KBM-7 (cell line): ENCODE results near the gene NUDT16L1.
"Not testable (repeated sequence)": the region's sequence is repeated elsewhere in the genome, so short reads cannot be mapped to it uniquely, and the experiment has no call there.

ENCODE experiments used
- DNase-seq: peaks from one replicate; pipeline ENCODE4 v3.0.0-alpha.2; 2015
- in situ Hi-C: fragments of 300-500 bp; cut with MboI; formaldehyde crosslinking; loops from 2 replicates; pipeline ENCODE4 v1.14.3; 2020; ENCODE audit warnings: low sequenced_read_pairs, low pct_unique_long_range_greater_than_20kb, mixed read lengths

NUDT16L1 gene

DNA sequence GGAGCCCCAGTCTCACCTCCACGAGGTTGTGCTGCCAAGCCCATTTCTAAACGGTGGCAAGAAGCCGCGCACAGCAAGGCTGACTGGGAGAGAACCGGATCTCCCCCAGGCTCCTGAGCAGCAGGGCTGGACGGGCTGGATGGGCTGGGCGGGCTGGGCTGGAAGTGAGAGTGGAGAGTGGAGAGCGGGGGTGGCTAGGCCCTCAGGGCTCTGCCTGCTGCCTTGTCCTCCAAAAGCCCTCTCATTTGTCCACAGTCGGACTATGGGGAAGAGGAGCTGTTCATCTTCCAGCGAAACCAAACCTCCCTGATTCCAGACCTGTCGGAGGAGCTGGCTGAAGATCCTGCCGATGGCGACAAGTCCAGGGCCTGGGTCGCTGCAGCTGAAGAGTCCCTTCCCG lies 44.2 kb downstream of the NUDT16L1 start:
- in situ Hi-C loops = no loop called here
- DNase-seq = no peak

- DNase-seq, in situ Hi-C loops: not testable (repeated sequence)
Measured at GRCh38 chr16:4738370-4738769, 45.0 kb downstream of the NUDT16L1 start.

- no peak for DNase-seq
- in situ Hi-C loops = no loop called here
Measured at GRCh38 chr16:4743226-4743878, 50.0 kb downstream of the NUDT16L1 start.

DNA sequence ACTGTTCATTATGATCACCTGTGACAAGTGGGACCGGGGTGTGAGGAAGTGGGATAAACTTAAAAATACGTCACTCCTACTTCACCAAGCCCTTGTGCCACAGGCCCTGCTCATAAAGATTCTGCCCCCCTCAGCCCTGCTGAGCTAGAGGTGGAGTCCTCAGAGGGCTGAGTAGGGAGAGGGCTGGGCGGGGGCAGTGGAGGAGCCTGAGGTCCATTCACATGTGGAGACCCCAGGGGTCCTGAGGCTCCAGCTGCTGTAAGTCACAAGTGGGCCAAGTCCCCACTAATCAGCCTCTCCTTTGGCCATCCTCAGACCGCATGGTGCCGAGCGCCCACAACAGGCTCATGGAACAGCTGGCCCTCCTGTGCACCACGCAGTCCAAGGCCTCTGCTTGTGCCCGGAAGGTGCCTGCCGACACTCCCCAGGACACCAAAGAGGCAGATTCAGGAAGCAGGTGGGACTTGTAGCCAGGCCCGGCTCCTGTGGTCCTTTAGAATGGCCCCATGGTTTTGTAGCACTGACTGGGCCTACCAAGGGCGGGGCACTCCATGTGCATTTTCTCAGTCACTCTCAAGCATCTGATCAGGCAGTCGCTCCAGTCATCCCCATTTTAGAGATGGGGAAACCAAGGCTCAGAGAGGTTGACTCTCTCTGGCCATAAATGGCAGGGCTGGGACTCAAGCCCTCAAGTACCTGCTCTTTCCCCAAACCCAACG lies 51.4 kb downstream of the NUDT16L1 start:
- DNase-seq = no peak
- in situ Hi-C loops = no loop called here

DNA sequence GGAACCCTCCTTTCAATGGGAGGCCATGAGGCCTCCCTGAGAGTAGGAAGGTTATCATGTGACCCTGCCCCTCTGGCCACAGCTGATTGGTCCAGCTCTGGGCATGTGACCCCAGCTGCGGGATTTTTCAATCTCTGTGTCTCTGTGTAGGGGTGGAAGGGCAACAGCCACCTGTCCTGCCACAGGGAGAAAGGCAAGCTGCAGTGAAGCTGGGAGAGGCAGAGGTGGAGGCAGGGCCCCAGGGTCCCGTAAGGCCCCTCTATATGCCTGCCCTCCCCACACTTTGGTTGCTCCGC lies 51.9 kb downstream of the NUDT16L1 start:
- DNase-seq = no peak
- in situ Hi-C loops = no loop called here
